HepG2 (cell line): ENCODE data around the gene BLOC1S1. TPM values are rescaled to one million over a fixed set of nuclear protein-coding genes. Genes with fewer than 3 reads are reported as not detected.

ENCODE experiments used
- AGO2 ChIP-seq: fragments of 200-400 bp; formaldehyde crosslinking; optimal IDR thresholded peaks from 2 replicates; pipeline ENCODE3; 2017; ENCODE audit warnings: mild to moderate bottlenecking, low read depth, low read length, moderate library complexity
- AKAP8 ChIP-seq: sonication (generic); formaldehyde crosslinking; IDR thresholded peaks from 2 replicates; pipeline ENCODE4 v1.5.1; 2020; ENCODE audit warnings: mild to moderate bottlenecking, missing genetic modification reagents
- PPARG ChIP-seq: conservative IDR thresholded peaks from 2 replicates; pipeline ENCODE4 v1.6.1; 2016; ENCODE audit warnings: missing biosample characterization, missing genetic modification reagents
- TCF7 ChIP-seq: sonication (generic); IDR thresholded peaks from 2 replicates; pipeline ENCODE4 v1.6.1; 2016; ENCODE audit warnings: antibody characterized with exemption, low read depth
- TEAD3 ChIP-seq: optimal IDR thresholded peaks from 2 replicates; pipeline ENCODE3; 2016; ENCODE audit warnings: borderline replicate concordance
- ZC3H13 ChIP-seq: sonication (generic); formaldehyde crosslinking; IDR thresholded peaks from 2 replicates; pipeline ENCODE4 v1.8.1; 2023; ENCODE audit warnings: mild to moderate bottlenecking, missing genetic modification reagents, moderate library complexity
- ZNF629 ChIP-seq: sonication (generic); formaldehyde crosslinking; conservative IDR thresholded peaks from 2 replicates; pipeline ENCODE4 v1.5.0; 2020; ENCODE audit warnings: missing genetic modification reagents
- polyA plus RNA-seq, 8 experiments: library from polyadenylated mRNA; depleted of rRNA in 3 of 8; stranded (reverse) in 7 of 8; unstranded in 1 of 8; fragments of >200 nt; fragmentation: Illumina TruSeq in 4 of 8; extraction: Trizol in 4 of 8; gene quantifications; 2 replicates each; pipeline versions ENCODE4 v1.2.1 to v1.2.3, GENCODE V29; 2011 to 2016; ENCODE audit warnings: low read depth in 4 of 8, missing spikeins in 1 of 8, mixed read lengths in 1 of 8; ENCODE audit not compliant: insufficient read depth in 1 of 8
- total RNA-seq, 5 experiments: library from RNA; depleted of rRNA; stranded (reverse); fragments of >200 nt; fragmentation: Illumina TruSeq; extraction: Trizol; gene quantifications; 2 replicates each; pipeline ENCODE4 v1.2.3, GENCODE V29; 2016; ENCODE audit warnings: low read depth in 1 of 5
- TF ChIP-seq, protein P1 (sequence below): sonication (generic); formaldehyde crosslinking; IDR thresholded peaks from one replicate; pipeline ENCODE4 v1.5.1; 2020; ENCODE audit warnings: mild to moderate bottlenecking, missing genetic modification reagents; ENCODE audit errors: not compliant biosample characterization
- TF ChIP-seq, protein P2 (sequence below): IDR thresholded peaks from 2 replicates; pipeline ENCODE4 v1.6.1; 2016; ENCODE audit warnings: missing compliant biosample characterization, missing genetic modification reagents, borderline replicate concordance
- TF ChIP-seq, protein P3 (sequence below): sonication (generic); formaldehyde crosslinking; IDR thresholded peaks from 2 replicates; pipeline ENCODE4 v1.9.0; 2022; ENCODE audit warnings: missing genetic modification reagents, mild to moderate bottlenecking, borderline replicate concordance
- TF ChIP-seq, protein P4 (sequence below): sonication (generic); formaldehyde crosslinking; IDR thresholded peaks from 2 replicates; pipeline ENCODE4 v1.4.0; 2020; ENCODE audit warnings: missing genetic modification reagents
- TF ChIP-seq, protein P5 (sequence below): sonication (generic); formaldehyde crosslinking; IDR thresholded peaks from 2 replicates; pipeline ENCODE4 v1.4.0; 2020; ENCODE audit warnings: mild to moderate bottlenecking, missing genetic modification reagents

The BLOC1S1 gene
- total and polyA plus RNA-seq, 2 of the 13 experiments (the other 11 are each of a cell fraction or from before 2014, with no cell fraction given): 55.1 to 95.3 TPM

DNA sequence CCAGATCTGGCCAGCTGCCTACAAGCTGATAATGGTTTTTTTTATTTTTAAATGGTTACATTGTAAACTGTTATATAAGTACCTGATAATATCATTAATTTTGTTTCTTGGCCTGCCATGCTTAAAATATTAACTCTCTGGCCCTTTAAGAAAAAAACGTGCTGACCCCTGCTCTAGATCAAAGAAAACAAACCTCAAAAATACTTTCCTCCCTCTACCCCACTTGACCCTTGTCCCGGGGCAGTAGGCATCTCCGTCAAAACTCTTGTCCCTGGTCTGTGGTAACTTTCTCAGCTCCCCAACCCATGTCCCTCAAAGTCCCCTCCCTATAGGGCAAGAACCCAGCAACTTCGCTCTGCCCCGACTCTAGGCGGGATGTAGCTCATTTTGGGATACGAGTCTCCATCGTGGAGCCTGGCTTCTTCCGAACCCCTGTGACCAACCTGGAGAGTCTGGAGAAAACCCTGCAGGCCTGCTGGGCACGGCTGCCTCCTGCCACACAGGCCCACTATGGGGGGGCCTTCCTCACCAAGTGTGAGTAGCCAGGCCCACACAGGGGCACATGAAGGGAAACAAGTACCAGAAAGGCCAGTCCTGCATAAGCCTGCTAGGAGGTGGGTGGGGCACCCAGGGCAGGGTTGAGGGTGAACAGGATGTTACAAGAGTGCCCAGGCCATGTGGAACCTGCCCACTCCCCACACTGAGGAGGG lies 7.8 kb downstream of the BLOC1S1 start (continued):
- TF ChIP-seq, protein P1, sequence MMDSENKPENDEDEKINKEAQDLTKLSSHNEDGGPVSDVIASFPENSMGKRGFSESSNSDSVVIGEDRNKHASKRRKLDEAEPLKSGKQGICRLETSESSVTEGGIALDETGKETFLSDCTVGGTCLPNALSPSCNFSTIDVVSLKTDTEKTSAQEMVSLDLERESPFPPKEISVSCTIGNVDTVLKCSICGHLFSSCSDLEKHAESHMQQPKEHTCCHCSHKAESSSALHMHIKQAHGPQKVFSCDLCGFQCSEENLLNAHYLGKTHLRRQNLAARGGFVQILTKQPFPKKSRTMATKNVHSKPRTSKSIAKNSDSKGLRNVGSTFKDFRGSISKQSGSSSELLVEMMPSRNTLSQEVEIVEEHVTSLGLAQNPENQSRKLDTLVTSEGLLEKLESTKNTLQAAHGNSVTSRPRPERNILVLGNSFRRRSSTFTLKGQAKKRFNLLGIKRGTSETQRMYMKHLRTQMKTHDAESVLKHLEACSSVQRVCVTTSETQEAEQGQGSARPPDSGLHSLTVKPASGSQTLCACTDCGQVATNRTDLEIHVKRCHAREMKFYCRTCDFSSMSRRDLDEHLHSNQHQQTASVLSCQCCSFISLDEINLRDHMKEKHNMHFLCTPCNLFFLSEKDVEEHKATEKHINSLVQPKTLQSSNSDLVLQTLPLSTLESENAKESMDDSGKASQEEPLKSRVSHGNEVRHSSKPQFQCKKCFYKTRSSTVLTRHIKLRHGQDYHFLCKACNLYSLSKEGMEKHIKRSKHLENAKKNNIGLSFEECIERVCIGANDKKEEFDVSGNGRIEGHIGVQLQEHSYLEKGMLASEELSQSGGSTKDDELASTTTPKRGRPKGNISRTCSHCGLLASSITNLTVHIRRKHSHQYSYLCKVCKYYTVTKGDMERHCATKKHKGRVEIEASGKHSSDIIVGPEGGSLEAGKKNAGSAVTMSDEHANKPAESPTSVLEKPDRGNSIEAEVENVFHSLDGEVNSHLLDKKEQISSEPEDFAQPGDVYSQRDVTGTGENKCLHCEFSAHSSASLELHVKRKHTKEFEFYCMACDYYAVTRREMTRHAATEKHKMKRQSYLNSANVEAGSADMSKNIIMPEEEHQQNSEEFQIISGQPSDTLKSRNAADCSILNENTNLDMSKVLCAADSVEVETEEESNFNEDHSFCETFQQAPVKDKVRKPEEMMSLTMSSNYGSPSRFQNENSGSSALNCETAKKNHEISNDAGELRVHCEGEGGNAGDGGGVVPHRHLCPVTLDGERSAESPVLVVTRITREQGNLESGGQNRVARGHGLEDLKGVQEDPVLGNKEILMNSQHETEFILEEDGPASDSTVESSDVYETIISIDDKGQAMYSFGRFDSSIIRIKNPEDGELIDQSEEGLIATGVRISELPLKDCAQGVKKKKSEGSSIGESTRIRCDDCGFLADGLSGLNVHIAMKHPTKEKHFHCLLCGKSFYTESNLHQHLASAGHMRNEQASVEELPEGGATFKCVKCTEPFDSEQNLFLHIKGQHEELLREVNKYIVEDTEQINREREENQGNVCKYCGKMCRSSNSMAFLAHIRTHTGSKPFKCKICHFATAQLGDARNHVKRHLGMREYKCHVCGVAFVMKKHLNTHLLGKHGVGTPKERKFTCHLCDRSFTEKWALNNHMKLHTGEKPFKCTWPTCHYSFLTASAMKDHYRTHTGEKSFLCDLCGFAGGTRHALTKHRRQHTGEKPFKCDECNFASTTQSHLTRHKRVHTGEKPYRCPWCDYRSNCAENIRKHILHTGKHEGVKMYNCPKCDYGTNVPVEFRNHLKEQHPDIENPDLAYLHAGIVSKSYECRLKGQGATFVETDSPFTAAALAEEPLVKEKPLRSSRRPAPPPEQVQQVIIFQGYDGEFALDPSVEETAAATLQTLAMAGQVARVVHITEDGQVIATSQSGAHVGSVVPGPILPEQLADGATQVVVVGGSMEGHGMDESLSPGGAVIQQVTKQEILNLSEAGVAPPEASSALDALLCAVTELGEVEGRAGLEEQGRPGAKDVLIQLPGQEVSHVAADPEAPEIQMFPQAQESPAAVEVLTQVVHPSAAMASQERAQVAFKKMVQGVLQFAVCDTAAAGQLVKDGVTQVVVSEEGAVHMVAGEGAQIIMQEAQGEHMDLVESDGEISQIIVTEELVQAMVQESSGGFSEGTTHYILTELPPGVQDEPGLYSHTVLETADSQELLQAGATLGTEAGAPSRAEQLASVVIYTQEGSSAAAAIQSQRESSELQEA (CRISPR knock-in tag): no peak
- no peak for TF ChIP-seq AKAP8 (CRISPR knock-in tag)
- peak; percentile 67 for TF ChIP-seq AGO2
- TF ChIP-seq TEAD3 (CRISPR knock-in tag): no peak
- TF ChIP-seq, protein P2, sequence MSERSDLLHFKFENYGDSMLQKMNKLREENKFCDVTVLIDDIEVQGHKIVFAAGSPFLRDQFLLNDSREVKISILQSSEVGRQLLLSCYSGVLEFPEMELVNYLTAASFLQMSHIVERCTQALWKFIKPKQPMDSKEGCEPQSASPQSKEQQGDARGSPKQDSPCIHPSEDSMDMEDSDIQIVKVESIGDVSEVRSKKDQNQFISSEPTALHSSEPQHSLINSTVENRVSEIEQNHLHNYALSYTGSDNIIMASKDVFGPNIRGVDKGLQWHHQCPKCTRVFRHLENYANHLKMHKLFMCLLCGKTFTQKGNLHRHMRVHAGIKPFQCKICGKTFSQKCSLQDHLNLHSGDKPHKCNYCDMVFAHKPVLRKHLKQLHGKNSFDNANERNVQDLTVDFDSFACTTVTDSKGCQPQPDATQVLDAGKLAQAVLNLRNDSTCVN (CRISPR knock-in tag): no peak
- 0 out of 2 replicates have a peak, but pooled peaks have one; percentile 24 for TF ChIP-seq ZC3H13 (CRISPR knock-in tag)
- TF ChIP-seq ZNF629 (CRISPR knock-in tag): no peak
- 0 out of 2 replicates have a peak, but pooled peaks have one; percentile 57 for TF ChIP-seq PPARG
- TF ChIP-seq, protein P3, sequence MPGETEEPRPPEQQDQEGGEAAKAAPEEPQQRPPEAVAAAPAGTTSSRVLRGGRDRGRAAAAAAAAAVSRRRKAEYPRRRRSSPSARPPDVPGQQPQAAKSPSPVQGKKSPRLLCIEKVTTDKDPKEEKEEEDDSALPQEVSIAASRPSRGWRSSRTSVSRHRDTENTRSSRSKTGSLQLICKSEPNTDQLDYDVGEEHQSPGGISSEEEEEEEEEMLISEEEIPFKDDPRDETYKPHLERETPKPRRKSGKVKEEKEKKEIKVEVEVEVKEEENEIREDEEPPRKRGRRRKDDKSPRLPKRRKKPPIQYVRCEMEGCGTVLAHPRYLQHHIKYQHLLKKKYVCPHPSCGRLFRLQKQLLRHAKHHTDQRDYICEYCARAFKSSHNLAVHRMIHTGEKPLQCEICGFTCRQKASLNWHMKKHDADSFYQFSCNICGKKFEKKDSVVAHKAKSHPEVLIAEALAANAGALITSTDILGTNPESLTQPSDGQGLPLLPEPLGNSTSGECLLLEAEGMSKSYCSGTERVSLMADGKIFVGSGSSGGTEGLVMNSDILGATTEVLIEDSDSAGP (CRISPR knock-in tag): peak; percentile 29; the same call in 1 of the 2 replicates
- TF ChIP-seq TCF7: 0 out of 2 replicates have a peak, but pooled peaks have one; percentile 18
- TF ChIP-seq, protein P4, sequence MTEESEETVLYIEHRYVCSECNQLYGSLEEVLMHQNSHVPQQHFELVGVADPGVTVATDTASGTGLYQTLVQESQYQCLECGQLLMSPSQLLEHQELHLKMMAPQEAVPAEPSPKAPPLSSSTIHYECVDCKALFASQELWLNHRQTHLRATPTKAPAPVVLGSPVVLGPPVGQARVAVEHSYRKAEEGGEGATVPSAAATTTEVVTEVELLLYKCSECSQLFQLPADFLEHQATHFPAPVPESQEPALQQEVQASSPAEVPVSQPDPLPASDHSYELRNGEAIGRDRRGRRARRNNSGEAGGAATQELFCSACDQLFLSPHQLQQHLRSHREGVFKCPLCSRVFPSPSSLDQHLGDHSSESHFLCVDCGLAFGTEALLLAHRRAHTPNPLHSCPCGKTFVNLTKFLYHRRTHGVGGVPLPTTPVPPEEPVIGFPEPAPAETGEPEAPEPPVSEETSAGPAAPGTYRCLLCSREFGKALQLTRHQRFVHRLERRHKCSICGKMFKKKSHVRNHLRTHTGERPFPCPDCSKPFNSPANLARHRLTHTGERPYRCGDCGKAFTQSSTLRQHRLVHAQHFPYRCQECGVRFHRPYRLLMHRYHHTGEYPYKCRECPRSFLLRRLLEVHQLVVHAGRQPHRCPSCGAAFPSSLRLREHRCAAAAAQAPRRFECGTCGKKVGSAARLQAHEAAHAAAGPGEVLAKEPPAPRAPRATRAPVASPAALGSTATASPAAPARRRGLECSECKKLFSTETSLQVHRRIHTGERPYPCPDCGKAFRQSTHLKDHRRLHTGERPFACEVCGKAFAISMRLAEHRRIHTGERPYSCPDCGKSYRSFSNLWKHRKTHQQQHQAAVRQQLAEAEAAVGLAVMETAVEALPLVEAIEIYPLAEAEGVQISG (CRISPR knock-in tag): no peak
- TF ChIP-seq, protein P5, sequence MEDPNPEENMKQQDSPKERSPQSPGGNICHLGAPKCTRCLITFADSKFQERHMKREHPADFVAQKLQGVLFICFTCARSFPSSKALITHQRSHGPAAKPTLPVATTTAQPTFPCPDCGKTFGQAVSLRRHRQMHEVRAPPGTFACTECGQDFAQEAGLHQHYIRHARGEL (CRISPR knock-in tag): no peak
